Motor neuron (in vitro differentiated cells): ENCODE measurements around the gene DENND1A. TPM values are rescaled to one million over a fixed set of nuclear protein-coding genes. Genes with fewer than 3 reads are reported as not detected.

Experiments used
- ATAC-seq, 8 experiments: fragments of 200-7000 bp; cut with Tn5 transposase; replicated peaks in 6 of 8; 2 replicates each; pipeline ENCODE4 v1.8.0; 2021; ENCODE audit warnings: mild to moderate bottlenecking in 8 of 8, moderate library complexity in 8 of 8
- H3K27ac ChIP-seq, 2 donors: fragments of 250-450 bp; sonication (Bioruptor Pico); 2 replicates each; pipeline ENCODE4 v1.9.0; 2021; ENCODE audit warnings: antibody characterized with exemption in 2 of 2, mild to moderate bottlenecking in 2 of 2, moderate library complexity in 1 of 2
- H3K4me1 ChIP-seq, 2 donors: fragments of 250-450 bp; sonication (Bioruptor Pico); replicated peaks in 1 of 2; 2 replicates each; pipeline ENCODE4 v1.6.1; 2021; ENCODE audit warnings: antibody characterized with exemption in 2 of 2, mild to moderate bottlenecking in 2 of 2, moderate library complexity in 1 of 2
- H3K4me3 ChIP-seq, 5 donors: fragments of 250-450 bp; sonication (Bioruptor Pico); 2 replicates each; pipeline ENCODE4 v1.9.0; 2021; ENCODE audit warnings: antibody characterized with exemption in 5 of 5, mild to moderate bottlenecking in 5 of 5, moderate library complexity in 4 of 5
- WGBS, 10 experiments: fragments of 450-650 bp; shearing (Covaris generic); methylation state at CpG; one replicate each; pipeline ENCODE4 v1.0.0; 2022; 5-methylcytosine and 5-hydroxymethylcytosine counted together
- in situ Hi-C, 9 experiments: fragments of 400-800 bp; cut with MboI; loops; one replicate each; pipeline ENCODE4 v1.15.0; 2021; ENCODE audit warnings: low sequenced_read_pairs in 9 of 9, low pct_unique_long_range_greater_than_20kb in 2 of 9; ENCODE audit not compliant: unreplicated experiment in 9 of 9
- total RNA-seq, 8 experiments: library from RNA; unstranded; fragments of 300-600 nt; gene quantifications; 2 replicates each; pipeline versions ENCODE4 v1.2.3 to v1.2.4, GENCODE V29; 2022

DENND1A gene
- total RNA-seq, 8 experiments from 2014 or later, result 9.2 to 27.8 (median 13.8) TPM

DNA sequence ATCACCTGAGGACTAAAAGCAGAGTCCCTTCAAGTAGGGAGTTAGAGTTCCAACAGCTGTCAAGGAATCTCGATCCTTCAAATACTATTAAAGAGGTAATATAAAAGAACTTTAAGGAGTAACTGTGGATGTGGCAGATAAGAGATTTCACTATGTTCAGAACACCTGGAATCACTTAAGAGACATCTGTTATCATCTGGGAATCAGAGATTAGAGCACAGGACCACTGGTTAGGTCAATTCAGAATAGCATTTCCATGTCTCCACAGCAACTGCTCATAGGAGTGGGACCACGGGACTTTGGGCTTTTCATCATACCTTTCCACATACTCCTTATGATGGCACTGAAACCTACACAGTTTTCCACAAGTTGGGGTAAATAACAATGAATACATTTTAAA, 216.6 kb downstream of the DENND1A start:
- Histone ChIP-seq H3K27ac (no peak overlapping the region), H3K4me3 (no peak overlapping the region), H3K4me1 (no peaks in the 10 kb centered on the region)
- in situ Hi-C loops, result loop anchor here in 1 of 9 experiments (25.0 kb wide), 1 partner anchor 301 kb away; no protein-coding TSS in a partner anchor
- ATAC-seq, result no peak
- WGBS, 10 experiments, result 57 to 100% (median 100%) methylated on average over 1 to 2 of the region's 2 CpGs; no CpG with 5 or more reads in 1 of the 10 experiments

DNA sequence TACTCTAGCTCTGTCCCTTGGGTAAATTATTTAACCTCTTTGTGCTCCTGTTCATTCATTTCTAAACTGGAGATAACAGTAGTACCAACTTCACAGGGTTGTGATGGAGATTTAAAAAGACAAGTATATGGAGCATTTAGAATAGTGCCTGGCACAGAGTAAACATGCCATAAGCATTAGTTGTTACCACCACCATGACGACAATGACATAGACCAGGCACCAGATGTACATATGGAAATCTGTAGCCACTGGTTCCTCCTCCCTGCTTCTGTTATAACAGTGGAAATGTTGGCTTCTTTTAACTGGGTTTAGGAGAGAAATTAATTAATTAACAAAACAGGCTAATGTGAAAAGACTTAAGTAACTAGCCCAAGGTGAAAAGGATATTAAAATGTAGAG, 217.5 kb downstream of the DENND1A start:
- WGBS, 10 experiments, result 0 to 100% (median 50%) methylated on average over 1 of the region's 1 CpG; no CpG with 5 or more reads in 2 of the 10 experiments

GRCh38 chr9:123710299-123710698, 219.6 kb downstream of the DENND1A start:
- no peak overlapping the region for H3K27ac ChIP-seq
- ATAC-seq, result no peak
- no peaks in the 10 kb centered on the region for H3K4me1 ChIP-seq
- H3K4me3 ChIP-seq, result no peak overlapping the region
- 67 to 100% (median 83%) methylated on average over 1 of the region's 1 CpG; no CpG with 5 or more reads in 4 of the 10 experiments for WGBS, 10 experiments
- in situ Hi-C loops, result loop anchor here in 1 of 9 experiments (25.0 kb wide), 1 partner anchor 298 kb away; no protein-coding TSS in a partner anchor

More for the DNA sequence above, 217.5 kb downstream of the DENND1A start:
- ATAC-seq, result peak in 3 of 8 experiments; percentile 67 to 97 (median 91)
- no peak overlapping the region for H3K27ac ChIP-seq
- no peaks in the 10 kb centered on the region for H3K4me1 ChIP-seq
- in situ Hi-C loops, result loop anchor here in 1 of 9 experiments (25.0 kb wide), 1 partner anchor 300 kb away; no protein-coding TSS in a partner anchor
- no peak overlapping the region for H3K4me3 ChIP-seq

DNA sequence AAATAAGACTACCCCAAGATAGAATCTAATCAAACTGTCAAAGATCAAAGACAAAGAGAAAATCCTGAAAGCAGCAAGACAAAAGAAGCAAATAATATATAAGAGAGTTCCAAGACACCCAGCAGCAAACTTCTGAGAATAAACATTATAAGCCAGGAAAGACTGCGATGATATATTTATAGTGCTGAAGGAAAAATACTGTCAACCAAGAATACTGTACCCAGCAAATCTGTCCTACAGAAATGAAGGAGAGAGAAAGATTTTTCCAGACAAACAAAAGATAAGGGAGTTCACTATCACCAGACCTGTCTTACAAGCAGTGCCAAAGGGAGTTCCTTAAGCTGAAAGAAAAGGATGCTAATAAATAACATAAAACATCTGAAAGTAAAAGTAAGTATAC, 227.4 kb downstream of the DENND1A start:
- 78 to 100% (median 100%) methylated on average over 1 of the region's 1 CpG; no CpG with 5 or more reads in 3 of the 10 experiments for WGBS, 10 experiments
- in situ Hi-C loops, result loop anchor here in 1 of 9 experiments (25.0 kb wide), 1 partner anchor 290 kb away; no protein-coding TSS in a partner anchor
- Histone ChIP-seq H3K4me1 (no peaks in the 10 kb centered on the region), H3K27ac (no peak overlapping the region), H3K4me3 (no peak overlapping the region)
- ATAC-seq, result no peak

- Histone ChIP-seq H3K27ac (no peak overlapping the region), H3K4me1 (no peaks in the 10 kb centered on the region), H3K4me3 (no peak overlapping the region)
- ATAC-seq, result no peak
- WGBS, 10 experiments, result 50 to 100% (median 80%) methylated on average over 1 to 2 of the region's 2 CpGs; no CpG with 5 or more reads in 3 of the 10 experiments
- in situ Hi-C loops, result no loop called here
These were observed 232.2 kb downstream of the DENND1A start for GRCh38 chr9:123697686-123698085.

DNA sequence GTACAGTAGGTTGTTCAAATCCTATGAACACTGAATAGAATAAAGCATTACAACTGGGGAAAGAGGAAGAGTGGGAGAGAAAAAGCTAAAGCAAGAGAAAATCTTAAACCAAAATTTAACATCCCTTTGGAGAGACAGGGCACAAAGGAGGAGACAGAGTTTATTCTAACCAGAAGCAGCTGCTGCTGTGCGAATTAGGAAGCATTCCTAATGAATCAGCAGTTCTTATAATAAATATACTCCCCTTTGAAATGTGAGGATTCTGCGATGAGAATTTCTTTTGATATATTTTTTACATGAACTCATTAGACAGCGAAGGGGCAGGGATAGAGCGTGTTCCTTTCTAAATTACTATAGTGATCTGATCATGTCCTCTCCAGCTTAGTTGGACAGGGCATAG, 233.4 kb downstream of the DENND1A start:
- peak in 2 of 8 experiments; percentile 59 to 71 for ATAC-seq
- 13 to 100% (median 75%) methylated on average over 1 to 4 of the region's 4 CpGs for WGBS, 10 experiments

DNA sequence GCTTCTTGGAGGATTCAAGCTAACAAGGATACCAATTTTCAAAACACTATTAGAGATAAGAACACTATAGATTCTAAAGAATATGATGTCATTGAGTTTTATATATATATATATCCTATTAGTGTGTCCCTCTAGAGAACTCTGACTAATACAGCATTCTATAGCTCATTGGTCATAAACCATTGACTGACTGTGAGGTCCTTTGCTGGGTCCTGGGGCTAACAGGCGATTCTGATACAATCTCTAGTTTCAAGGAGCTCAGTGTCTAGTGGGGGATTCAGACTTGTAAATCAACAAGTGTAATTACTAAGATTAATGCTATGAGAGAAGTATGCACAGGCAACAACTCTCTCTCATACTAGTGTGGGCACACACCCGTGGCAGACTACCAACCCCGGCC, 234.5 kb downstream of the DENND1A start:
- ATAC-seq, result no peak
- WGBS, 10 experiments, result 77 to 100% (median 96%) methylated on average over 1 to 3 of the region's 3 CpGs; no CpG with 5 or more reads in 2 of the 10 experiments
- in situ Hi-C loops, result no loop called here
- no peak overlapping the region for H3K27ac ChIP-seq
- no peaks in the 10 kb centered on the region for H3K4me1 ChIP-seq
- no peak overlapping the region for H3K4me3 ChIP-seq

More for the DNA sequence above, 233.4 kb downstream of the DENND1A start:
- H3K4me3 ChIP-seq, result no peak overlapping the region
- in situ Hi-C loops, result no loop called here
- H3K4me1 ChIP-seq, result no peaks in the 10 kb centered on the region
- H3K27ac ChIP-seq, result no peak overlapping the region

DNA sequence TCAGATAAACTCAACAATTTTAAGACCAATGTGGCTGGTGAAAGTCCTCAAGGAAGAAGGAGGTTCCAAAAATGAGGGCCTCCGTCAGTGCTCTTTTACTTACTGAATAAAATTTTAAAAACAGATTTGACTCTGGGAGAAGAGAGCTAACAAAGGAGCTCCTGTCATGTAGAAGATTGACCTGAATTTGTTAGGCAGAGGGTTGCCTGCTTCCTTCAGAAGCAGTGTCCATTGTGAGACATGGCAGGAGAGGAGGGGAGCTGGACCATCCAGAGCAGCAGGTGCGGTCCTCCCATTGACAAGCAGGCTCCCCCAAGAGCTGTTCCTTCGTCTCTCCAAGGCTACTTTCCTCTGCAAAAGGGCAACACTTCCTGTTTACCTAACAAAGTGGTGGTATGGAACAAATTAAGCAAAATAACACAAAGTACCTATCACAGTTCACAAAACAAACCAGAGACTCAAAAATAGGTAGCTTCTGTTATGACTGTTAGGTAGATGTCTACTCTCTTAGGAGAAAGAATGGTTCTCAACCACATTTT, 238.1 kb downstream of the DENND1A start:
- Histone ChIP-seq H3K4me1 (no peaks in the 10 kb centered on the region), H3K27ac (no peak overlapping the region), H3K4me3 (no peak overlapping the region)
- ATAC-seq, result no peak
- in situ Hi-C loops, result no loop called here
- 56 to 100% (median 81%) methylated on average over 1 to 3 of the region's 3 CpGs; no CpG with 5 or more reads in 2 of the 10 experiments for WGBS, 10 experiments

GRCh38 chr9:123689701-123690428, 240.1 kb downstream of the DENND1A start:
- WGBS, 10 experiments, result 80 to 100% (median 100%) methylated on average over 1 to 5 of the region's 5 CpGs; no CpG with 5 or more reads in 3 of the 10 experiments
- in situ Hi-C loops, result no loop called here
- Histone ChIP-seq H3K4me1 (no peaks in the 10 kb centered on the region), H3K4me3 (no peak overlapping the region), H3K27ac (no peak overlapping the region)
- ATAC-seq, result no peak

DNA sequence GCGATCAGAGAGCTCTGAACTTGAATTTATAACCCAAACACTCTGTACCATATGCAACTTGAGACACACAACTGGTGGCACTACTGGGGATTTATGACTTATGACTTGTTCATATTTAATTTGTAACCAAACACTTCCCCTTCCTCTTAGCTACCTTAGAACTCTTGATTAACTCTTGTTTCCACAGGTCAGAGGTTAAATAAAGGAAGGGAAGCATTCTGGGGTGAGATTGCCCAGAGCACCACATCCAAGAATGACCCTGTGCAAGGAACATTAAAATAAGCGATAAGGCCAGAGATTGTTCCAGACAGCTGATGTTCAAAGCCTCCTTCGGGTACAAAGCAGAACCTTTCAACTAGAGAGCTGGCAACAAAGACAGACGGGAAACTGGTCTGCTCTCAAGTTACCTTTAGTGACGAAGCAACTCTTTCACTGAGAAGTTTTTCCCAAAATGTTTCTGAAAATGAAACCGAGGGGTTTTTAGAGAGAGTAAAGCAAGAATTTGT, 242.6 kb downstream of the DENND1A start:
- Histone ChIP-seq H3K4me1 (no peaks in the 10 kb centered on the region), H3K27ac (no peak overlapping the region), H3K4me3 (no peak overlapping the region)
- in situ Hi-C loops, result no loop called here
- 70 to 100% (median 90%) methylated on average over 2 to 6 of the region's 6 CpGs; no CpG with 5 or more reads in 3 of the 10 experiments for WGBS, 10 experiments
- no peak for ATAC-seq

GRCh38 chr9:123686829-123687192, 243.1 kb downstream of the DENND1A start:
- Histone ChIP-seq H3K27ac (no peak overlapping the region), H3K4me1 (no peaks in the 10 kb centered on the region), H3K4me3 (no peak overlapping the region)
- ATAC-seq, result no peak
- in situ Hi-C loops, result no loop called here
- WGBS, 10 experiments, result 55 to 100% (median 75%) methylated on average over 1 to 3 of the region's 3 CpGs; no CpG with 5 or more reads in 3 of the 10 experiments

DNA sequence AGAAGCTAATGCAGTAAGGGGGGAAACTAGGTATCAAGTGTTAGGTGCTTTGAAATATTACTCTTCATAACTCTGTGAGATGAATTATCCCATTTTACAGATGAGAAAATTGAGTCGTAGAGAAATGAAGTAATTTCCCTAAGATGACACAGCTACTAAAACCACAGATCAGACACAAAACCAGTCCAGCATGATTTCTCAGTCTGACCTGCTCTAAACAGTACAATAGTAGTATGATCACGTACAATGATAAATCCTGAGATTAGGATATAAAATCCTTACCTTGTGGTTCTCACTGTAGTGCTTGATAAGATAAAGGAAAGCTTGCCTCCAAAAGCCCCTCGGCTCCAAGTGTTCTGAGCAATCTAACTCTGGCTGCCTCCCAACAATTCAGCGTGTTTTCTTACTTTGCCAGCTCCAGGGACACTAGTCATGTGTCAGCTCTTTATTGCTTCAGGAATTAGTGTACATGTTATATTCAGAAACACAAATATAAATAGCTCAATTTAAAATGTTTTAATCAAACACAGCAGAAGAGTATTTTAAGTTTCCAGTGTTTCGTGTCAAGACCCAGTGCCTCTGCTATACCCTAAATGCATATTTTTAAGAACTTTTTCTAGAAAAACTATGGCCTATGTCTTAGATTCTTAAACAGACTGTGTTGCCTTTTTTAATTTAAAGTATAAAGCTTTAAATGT, 243.6 kb downstream of the DENND1A start:
- no peaks in the 10 kb centered on the region for H3K4me1 ChIP-seq
- 67 to 100% (median 90%) methylated on average over 1 to 5 of the region's 5 CpGs for WGBS, 10 experiments
- H3K4me3 ChIP-seq, result no peak overlapping the region
- ATAC-seq, result peak in 1 of 8 experiments; percentile 61
- no peak overlapping the region for H3K27ac ChIP-seq
- in situ Hi-C loops, result no loop called here
